Mucosa of descending colon (tissue), 3 donors: Measurements from ENCODE around the gene DCAF6. TPM values are rescaled to one million over a fixed set of nuclear protein-coding genes. Genes with fewer than 3 reads are reported as not detected.

Experiments
- ATAC-seq: fragments of 200-7000 bp; cut with Tn5 transposase; one replicate; pipeline ENCODE4 v1.9.1; 2020; ENCODE audit warnings: mild to moderate bottlenecking, moderate library complexity
- DNase-seq, 3 donors: peaks; one replicate each; pipeline ENCODE4 v3.0.0-alpha.2; 2020
- H3K36me3 ChIP-seq: fragments of 200-600 bp; one replicate; pipeline ENCODE4 v1.8.0; 2021; ENCODE audit warnings: low read depth, mild to moderate bottlenecking
- H3K4me1 ChIP-seq: fragments of 200-600 bp; one replicate; pipeline ENCODE4 v1.8.0; 2021; ENCODE audit warnings: low read depth, mild to moderate bottlenecking
- H3K4me3 ChIP-seq: fragments of 200-600 bp; one replicate; pipeline ENCODE4 v1.8.0; 2021; ENCODE audit warnings: mild to moderate bottlenecking
- H3K9me3 ChIP-seq: fragments of 200-600 bp; one replicate; pipeline ENCODE4 v1.8.0; 2021; ENCODE audit warnings: mild to moderate bottlenecking
- CTCF ChIP-seq: fragments of 200-600 bp; IDR thresholded peaks from one replicate; pipeline ENCODE4 v1.8.0; 2022; ENCODE audit warnings: antibody characterized with exemption, mild to moderate bottlenecking
- intact Hi-C, 2 donors: fragments of 100-400 bp; cut with DNase I in 1 of 2; cut with micrococcal nuclease in 1 of 2; formaldehyde crosslinking; loops; one replicate each; pipeline versions ENCODE4 v1.11.0 to v1.11.1; 2022; cut with DNase I, micrococcal nuclease
- total RNA-seq, 3 donors: library from RNA; stranded (reverse); fragmentation: NEBNext Ultra II Directional in 2 of 3; extraction: Animal tissue kit (Norgen Biotek cat#: 25700) in 2 of 3; gene quantifications; one replicate each; pipeline versions ENCODE4 v1.2.1 to v1.2.4, GENCODE V29; 2021 to 2023
- donor health status: DM: no; HTN: no; CAD: no; lungs with moderate emphysema.
- donor health status: DM: no; HTN: no; CAD: no.
- donor health status: DM: no; HTN: yes; CAD: no.

The DCAF6 gene
- total RNA-seq, 3 donors from 2014 or later = 57.1 to 71.7 (median 62.2) TPM

GRCh38 chr1:168089326-168089978 lies 153.0 kb downstream of the DCAF6 start:
- Histone ChIP-seq H3K36me3 (no peaks in the 10 kb centered on the region), H3K4me3 (no peak overlapping the region), H3K9me3 (no peaks in the 10 kb centered on the region), H3K4me1 (peaks cover 17% of the 10 kb centered on the region)
- DNase-seq (peak; percentile 79 to 85 (median 80)), ATAC-seq (peak; percentile 85)
- no peak for TF ChIP-seq CTCF
- intact Hi-C loops = no loop called here

GRCh38 chr1:168089979-168090337 lies 153.5 kb downstream of the DCAF6 start:
- ATAC-seq (no peak), DNase-seq (no peak)
- intact Hi-C loops = no loop called here
- Histone ChIP-seq H3K4me1 (peaks cover 17% of the 10 kb centered on the region), H3K9me3 (no peaks in the 10 kb centered on the region), H3K4me3 (no peak overlapping the region), H3K36me3 (no peaks in the 10 kb centered on the region)
- no peak for TF ChIP-seq CTCF

GRCh38 chr1:168090395-168090794 lies 153.9 kb downstream of the DCAF6 start:
- Histone ChIP-seq H3K4me3 (no peak overlapping the region), H3K4me1 (peaks cover 17% of the 10 kb centered on the region), H3K9me3 (no peaks in the 10 kb centered on the region), H3K36me3 (no peaks in the 10 kb centered on the region)
- ATAC-seq (no peak), DNase-seq (no peak)
- intact Hi-C loops = no loop called here
- no peak for TF ChIP-seq CTCF

- DNase-seq (no peak), ATAC-seq (no peak)
- intact Hi-C loops = no loop called here
- H3K9me3 ChIP-seq = no peaks in the 10 kb centered on the region
- H3K36me3 ChIP-seq = no peaks in the 10 kb centered on the region
- no peak overlapping the region for H3K4me3 ChIP-seq
- TF ChIP-seq CTCF = no peak
- peaks cover 17% of the 10 kb centered on the region for H3K4me1 ChIP-seq
Observed at GRCh38 chr1:168091063-168091462, 154.6 kb downstream of the DCAF6 start.

GRCh38 chr1:168091720-168092550 lies 155.5 kb downstream of the DCAF6 start:
- H3K4me1 ChIP-seq = peaks cover 17% of the 10 kb centered on the region
- DNase-seq (no peak), ATAC-seq (no peak)
- intact Hi-C loops = no loop called here
- no peaks in the 10 kb centered on the region for H3K36me3 ChIP-seq
- H3K4me3 ChIP-seq = no peak overlapping the region
- no peaks in the 10 kb centered on the region for H3K9me3 ChIP-seq
- TF ChIP-seq CTCF = no peak
